ENCODE results near the gene MCUB.

MCUB gene

DNA sequence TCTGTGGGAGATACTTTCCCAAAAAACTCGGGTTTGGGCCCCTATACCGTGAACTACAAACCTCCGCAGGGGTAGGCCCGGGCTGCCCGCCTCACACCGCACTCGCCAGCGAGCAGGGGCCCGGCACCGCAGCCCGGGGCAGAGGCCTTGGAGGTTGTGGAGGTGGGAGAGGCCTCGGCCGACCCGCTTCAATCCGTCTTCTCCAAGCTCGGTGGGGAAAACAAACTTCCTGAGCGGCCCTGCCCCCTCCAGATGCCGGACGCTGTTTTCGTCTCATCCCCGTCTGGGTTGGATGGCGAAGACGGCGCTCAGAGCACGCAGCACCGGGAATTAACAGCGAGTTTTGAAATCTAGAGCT lies 442 bp upstream of the MCUB start:
- DNase-seq, result peak; percentile 12
- Histone ChIP-seq H3K36me3 (replicated peaks) (no peaks in the 10 kb centered on the region), H3K4me3 (ENCODE audit: low read depth, low read length) (peak overlapping the region; percentile 72), H3K27ac (peak overlapping the region; percentile 43), H3K27me3 (replicated peaks) (no peaks in the 10 kb centered on the region)
- in situ Hi-C loops (cut with HindIII; ENCODE audit: low pct_ligation_motif_present, low sequenced_read_pairs), result no loop called here
- TF ChIP-seq, protein P1, sequence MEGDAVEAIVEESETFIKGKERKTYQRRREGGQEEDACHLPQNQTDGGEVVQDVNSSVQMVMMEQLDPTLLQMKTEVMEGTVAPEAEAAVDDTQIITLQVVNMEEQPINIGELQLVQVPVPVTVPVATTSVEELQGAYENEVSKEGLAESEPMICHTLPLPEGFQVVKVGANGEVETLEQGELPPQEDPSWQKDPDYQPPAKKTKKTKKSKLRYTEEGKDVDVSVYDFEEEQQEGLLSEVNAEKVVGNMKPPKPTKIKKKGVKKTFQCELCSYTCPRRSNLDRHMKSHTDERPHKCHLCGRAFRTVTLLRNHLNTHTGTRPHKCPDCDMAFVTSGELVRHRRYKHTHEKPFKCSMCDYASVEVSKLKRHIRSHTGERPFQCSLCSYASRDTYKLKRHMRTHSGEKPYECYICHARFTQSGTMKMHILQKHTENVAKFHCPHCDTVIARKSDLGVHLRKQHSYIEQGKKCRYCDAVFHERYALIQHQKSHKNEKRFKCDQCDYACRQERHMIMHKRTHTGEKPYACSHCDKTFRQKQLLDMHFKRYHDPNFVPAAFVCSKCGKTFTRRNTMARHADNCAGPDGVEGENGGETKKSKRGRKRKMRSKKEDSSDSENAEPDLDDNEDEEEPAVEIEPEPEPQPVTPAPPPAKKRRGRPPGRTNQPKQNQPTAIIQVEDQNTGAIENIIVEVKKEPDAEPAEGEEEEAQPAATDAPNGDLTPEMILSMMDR (IDR thresholded peaks at IDR 0.05; ENCODE audit: low read depth, low read length, missing control alignments), result no peak

DNA sequence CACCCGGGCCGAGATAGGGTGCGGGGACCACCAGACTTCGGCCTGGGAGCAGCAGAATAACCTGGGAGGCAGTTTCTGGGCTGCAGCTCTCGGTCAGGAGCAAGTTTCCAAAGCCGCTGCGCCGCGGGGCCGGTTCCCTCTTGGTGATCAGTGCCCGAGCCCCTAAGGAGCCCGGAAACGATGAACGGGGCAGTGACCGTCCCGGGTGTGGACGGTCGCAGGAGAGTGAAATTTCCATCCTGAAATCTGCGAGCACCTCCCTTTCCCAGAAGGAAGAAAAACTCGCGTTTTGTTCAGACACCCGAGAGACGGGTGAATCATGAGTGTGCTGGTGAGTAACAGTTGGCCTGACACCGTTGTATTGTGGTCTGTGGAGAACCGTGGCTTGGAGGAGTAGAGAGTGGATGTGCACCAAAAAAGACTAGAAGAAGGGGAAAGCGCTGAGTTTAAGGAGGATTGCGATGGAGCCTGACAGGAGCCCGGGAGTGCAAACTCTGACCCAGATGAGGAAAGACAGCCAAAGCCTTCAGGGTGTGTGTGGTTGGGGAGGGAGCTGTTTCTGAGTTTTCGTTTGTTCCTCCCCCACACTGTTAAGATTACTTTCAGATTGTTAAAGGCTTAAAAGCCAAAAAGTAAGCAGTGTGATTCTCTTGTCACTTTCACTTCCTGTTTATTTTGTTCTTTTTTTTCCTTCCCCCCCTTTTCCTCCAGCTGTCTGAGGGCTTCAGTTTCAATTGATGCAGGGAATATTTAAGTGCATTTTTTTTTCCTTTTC lies 828 bp downstream of the MCUB start:
- DNase-seq, result peak; percentile 76
- Histone ChIP-seq H3K36me3 (replicated peaks) (no peaks in the 10 kb centered on the region), H3K27ac (peak overlapping the region; percentile 64), H3K27me3 (replicated peaks) (no peaks in the 10 kb centered on the region), H3K4me3 (ENCODE audit: low read depth, low read length) (peak overlapping the region; percentile 72)
- in situ Hi-C loops (cut with HindIII; ENCODE audit: low pct_ligation_motif_present, low sequenced_read_pairs), result no loop called here
- TF ChIP-seq, protein P1 (IDR thresholded peaks at IDR 0.05; ENCODE audit: low read depth, low read length, missing control alignments), result no peak

DNA sequence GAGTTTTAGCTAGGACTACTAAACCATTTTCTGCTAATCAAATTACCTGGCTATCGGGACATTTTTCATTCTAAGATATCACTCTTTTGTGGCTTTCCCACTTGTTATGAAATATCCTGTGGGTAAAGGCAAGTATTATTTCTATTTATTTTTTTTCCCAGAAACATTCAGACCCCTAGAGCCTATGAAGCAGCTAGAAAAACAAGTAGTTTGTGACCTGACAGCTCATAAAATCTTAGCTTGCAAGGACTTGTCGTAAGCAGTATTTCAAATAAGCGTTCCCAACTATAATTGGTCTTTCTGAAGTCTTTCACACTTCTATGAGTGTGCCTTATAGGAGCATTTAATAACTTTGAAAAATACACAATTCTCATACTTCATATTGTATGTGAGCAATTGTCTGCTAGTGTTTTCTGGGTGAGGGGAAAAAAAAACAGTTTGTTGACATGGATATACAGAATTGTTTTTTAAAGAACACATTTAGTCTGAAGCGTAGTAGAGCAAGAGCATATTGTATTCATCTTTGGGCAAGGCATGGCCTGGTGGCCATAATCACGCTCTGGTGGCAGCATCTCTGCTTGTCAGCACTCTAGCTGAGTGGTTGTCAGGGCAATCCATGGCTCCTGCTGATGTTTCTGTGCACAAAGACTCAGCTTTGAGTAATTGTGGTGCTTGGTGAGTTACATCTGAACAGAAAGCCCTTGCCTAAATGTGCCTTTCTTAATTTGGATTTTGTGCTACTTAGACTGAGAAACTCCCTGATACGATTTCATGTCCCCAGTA lies 2.6 kb downstream of the MCUB start:
- H3K27me3 ChIP-seq (replicated peaks), result no peaks in the 10 kb centered on the region
- H3K4me3 ChIP-seq (ENCODE audit: low read depth, low read length), result no peak overlapping the region
- TF ChIP-seq, protein P1 (IDR thresholded peaks at IDR 0.05; ENCODE audit: low read depth, low read length, missing control alignments), result no peak
- in situ Hi-C loops (cut with HindIII; ENCODE audit: low pct_ligation_motif_present, low sequenced_read_pairs), result no loop called here
- no peak overlapping the region for H3K27ac ChIP-seq
- no peaks in the 10 kb centered on the region for H3K36me3 ChIP-seq (replicated peaks)
- DNase-seq, result no peak

DNA sequence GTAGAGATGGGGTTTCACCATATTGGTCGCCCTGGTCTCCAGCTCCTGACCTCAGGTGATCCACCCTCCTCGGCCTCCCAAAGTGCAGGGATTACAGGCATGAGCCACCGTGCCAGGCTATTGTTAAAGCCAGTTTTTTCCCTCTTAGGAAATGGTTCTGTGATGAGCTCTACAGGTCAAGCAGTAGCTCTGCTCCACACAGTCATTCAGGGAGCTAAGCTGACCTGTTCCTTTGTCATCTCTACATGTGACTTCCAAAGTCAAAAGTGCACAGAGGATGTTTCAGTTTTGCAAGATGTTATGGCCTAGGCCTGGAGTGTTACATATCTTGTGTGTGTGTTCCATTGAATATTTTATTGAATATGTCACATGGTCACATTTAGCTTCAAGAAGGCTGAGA lies 11.4 kb downstream of the MCUB start:
- DNase-seq, result no peak
- H3K27me3 ChIP-seq (replicated peaks), result no peaks in the 10 kb centered on the region
- H3K36me3 ChIP-seq (replicated peaks), result no peaks in the 10 kb centered on the region
- in situ Hi-C loops (cut with HindIII; ENCODE audit: low pct_ligation_motif_present, low sequenced_read_pairs), result no loop called here
- TF ChIP-seq, protein P1 (IDR thresholded peaks at IDR 0.05; ENCODE audit: low read depth, low read length, missing control alignments), result no peak
- H3K27ac ChIP-seq, result no peak overlapping the region
- H3K4me3 ChIP-seq (ENCODE audit: low read depth, low read length), result no peak overlapping the region

DNA sequence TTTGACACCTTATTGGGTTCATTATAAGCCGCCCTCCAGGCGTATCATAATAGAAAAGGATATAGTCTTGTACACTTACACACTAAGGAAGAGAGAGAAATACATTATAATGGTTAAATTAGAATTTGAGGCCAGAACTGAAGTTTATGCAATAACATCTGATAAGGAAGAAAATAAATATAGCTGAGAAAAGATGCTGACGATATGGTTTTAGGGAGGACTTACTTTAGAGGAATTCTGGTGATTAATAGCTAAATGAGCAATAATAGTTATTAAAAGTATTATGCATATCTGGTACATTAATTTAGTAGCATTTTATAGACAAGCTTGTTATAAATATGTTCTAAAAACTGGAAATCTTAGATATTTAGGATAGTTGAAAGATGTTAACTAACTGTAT lies 12.1 kb downstream of the MCUB start:
- H3K36me3 ChIP-seq (replicated peaks), result no peaks in the 10 kb centered on the region
- in situ Hi-C loops (cut with HindIII; ENCODE audit: low pct_ligation_motif_present, low sequenced_read_pairs), result no loop called here
- H3K27me3 ChIP-seq (replicated peaks), result no peaks in the 10 kb centered on the region
- no peak overlapping the region for H3K4me3 ChIP-seq (ENCODE audit: low read depth, low read length)
- H3K27ac ChIP-seq, result no peak overlapping the region
- TF ChIP-seq, protein P1 (IDR thresholded peaks at IDR 0.05; ENCODE audit: low read depth, low read length, missing control alignments), result no peak
- DNase-seq, result no peak

All from brain microvascular endothelial cell (primary cell).